HG02981 (cell line): ENCODE results near the gene MMP14.
"Not testable (repeated sequence)": the region's sequence is repeated elsewhere in the genome, so short reads cannot be mapped to it uniquely, and the experiment has no call there.

Experiments
- ATAC-seq: cut with Tn5 transposase; IDR thresholded peaks from one replicate; pipeline ENCODE4 v1.9.1; 2021; ENCODE audit warnings: mild to moderate bottlenecking, moderate library complexity; ENCODE audit not compliant: unreplicated experiment

The MMP14 gene

DNA sequence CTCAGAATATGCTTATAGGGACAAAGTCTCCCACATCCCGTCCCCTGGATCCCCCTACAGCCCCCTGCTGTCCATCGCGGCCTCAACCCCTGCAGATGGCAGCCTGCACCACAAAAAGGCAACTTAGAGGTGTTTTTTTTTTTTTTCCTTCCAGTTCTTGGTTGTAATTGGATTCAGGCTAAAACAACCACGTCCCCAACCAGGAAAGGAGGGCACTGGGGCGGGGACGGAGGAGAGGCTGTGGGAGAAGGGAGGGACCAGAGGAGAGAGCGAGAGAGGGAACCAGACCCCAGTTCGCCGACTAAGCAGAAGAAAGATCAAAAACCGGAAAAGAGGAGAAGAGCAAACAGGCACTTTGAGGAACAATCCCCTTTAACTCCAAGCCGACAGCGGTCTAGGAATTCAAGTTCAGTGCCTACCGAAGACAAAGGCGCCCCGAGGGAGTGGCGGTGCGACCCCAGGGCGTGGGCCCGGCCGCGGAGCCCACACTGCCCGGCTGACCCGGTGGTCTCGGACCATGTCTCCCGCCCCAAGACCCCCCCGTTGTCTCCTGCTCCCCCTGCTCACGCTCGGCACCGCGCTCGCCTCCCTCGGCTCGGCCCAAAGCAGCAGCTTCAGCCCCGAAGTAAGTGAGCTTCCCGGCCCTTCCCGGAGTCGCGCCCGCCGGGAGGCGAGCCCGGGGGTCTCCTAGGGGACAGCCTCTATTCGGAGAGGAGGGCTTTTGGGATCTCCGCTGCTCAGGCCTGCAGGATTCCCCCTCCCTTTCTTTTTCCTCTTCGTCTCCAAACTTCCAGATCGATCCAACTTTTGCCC is at the start of gene MMP14:
Gene MMP14 (plus strand): TSS at position 285 of the 813 bp plus-strand sequence. CDS start 233 bp downstream, at position 518.
- ATAC-seq, result no peak

DNA sequence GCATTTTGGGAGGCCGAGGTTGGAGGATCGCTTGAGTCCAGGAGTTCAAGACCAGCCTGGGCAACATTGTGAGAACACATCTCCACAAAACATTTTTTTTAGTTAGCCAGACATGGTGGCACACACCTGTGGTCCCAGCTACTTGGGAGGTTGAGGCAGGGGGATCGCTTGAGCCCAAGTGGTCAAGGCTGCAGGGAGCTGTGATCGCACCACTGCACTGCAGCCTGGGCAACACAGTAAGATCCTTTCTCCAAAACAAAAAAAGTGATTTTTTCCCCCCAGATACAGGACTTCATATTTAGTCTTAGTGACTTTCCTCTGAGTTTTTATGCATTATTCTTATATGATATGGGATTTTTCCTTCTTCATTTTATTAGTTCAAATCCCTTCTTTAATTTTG is 49.7 kb upstream of the MMP14 start:
- ATAC-seq, result no peak

GRCh38 chr14:22791301-22791700 is 45.1 kb upstream of the MMP14 start:
- ATAC-seq, result no peak

DNA sequence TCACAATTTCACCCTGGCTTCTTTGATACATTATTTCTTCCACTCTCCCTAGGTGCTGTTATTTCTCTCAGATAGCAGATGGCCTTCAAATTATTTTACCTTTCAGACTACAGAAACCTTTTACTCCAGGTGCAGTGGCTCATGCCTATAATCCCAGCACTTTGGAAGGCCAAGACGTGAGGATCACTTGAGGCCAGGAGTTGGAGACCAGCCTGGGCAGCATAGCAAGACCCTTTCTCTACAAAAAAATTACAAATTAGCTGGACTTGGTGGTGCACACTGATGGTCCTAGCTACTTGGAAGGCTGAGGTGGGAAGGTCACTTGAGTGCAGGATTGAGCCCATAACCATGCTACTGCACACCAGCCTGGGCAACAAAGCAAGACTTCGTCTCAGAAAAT is 44.2 kb upstream of the MMP14 start:
- ATAC-seq, result no peak

GRCh38 chr14:22793550-22793949 is 42.8 kb upstream of the MMP14 start:
- ATAC-seq, result not testable (repeated sequence)

DNA sequence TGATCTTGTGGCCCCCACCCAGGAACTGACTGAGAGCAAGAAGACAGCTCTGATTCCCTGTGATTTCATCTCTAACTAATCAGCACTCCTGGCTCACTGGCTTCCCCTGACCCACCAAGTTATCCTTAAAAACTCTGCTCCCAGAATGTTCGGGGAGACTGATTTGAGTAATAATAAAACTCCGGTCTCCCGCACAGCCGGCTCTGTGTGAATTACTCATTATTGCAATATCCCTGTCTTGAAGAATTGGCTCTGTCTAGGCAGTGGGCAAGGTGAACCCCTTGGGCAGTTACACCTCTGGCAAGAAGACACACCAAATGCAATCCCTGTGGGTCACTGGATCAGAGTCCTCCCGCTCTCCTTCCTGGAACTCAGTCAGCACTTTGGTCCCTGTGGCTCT is 42.4 kb upstream of the MMP14 start:
- ATAC-seq, result no peak

- no peak for ATAC-seq
Measured at GRCh38 chr14:22794551-22794951, 41.8 kb upstream of the MMP14 start.

GRCh38 chr14:22796087-22796707 is 40.2 kb upstream of the MMP14 start:
- no peak for ATAC-seq

GRCh38 chr14:22797017-22797917 is 39.1 kb upstream of the MMP14 start:
- no peak for ATAC-seq

DNA sequence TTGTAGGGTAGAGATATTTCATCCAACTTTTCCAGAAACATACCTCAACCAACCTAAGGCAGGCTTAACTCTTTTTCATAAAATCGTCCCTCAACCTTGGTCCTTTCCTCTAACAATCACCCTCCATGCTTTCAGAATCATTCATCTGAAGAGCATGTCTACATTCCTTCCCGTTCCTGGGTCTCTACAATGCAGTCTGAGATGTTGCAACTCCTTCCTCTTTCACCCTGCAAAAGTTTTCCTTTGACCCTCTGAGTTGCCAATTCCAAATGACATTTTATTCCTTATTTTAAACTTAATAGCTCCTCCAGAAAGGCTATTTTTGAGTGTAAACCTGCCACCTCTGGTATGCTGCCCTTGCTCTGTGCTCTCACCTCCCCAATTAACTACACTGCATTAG is 37.9 kb upstream of the MMP14 start:
- no peak for ATAC-seq

GRCh38 chr14:22800346-22800745 is 36.0 kb upstream of the MMP14 start:
- ATAC-seq, result no peak

DNA sequence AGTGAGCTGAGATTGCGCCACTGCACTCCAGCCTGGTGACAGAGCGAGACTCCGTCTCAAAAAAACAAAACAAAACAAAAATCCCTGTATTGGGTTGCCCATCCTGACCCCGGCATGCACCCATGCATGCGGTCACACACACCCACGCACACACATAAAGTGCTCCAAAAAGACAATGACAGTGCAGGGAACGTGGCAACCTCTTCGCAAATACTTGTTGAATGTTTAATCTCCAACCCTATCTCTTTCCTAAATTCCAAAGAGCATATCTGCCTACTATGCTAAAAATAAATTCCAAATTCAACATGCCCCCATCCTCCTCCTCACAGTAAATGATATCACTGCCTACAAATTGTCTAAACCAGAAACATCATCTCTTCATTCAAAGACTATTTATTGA is 34.7 kb upstream of the MMP14 start:
- ATAC-seq, result no peak

DNA sequence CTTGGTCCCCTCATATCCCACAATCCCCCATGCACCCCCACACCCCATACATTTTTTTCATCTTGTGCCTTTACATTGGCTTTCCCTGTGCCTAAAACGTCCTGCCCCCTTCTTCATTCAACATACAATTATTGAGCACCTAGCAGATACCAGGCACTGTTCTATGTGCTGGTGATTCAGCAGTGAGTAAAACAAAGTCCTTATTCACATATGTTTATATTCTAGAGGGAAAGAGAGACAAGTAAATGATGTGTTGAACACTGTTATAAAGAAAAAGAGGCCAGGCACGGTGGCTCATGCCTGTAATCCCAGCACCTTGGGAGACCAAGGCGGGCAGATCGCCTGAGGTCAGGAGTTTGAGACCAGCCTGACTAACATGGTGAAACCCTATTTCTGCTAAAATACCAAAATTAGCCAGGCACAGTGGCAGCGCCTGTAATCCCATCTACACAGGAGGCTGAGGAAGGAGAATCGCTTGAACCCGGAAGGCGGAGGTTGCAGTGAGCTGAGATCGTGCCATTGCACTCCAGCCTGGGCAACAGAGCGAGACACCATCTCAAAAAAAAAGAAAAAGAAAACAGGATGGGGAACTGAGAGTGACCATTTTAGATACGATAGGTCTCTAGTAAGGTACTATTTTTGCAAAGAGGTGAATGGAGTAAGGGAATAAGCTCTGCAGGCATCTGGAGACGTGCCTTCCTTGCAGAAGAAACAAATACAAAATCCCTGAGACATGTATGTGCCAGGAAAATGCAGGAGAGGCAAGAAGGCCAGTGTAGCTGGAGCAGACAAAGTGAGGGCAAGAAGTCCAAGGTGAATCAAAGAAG is 33.3 kb upstream of the MMP14 start:
- peak; percentile 40 for ATAC-seq

DNA sequence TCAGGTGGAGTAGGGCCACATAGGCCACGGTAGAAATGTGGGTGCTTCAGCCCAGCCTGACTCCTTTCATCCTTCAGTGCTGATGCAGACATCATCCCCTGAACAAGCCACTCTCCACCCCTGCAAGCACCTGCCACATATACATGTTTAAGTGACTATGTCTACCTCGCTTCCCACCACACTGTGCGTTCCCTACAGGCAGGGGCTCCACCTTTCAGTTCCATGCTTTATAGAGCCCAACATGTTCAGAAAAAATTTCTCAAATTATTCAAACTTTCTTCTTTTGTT is 32.8 kb upstream of the MMP14 start:
- ATAC-seq, result peak; percentile 35

GRCh38 chr14:22805235-22805634 is 31.1 kb upstream of the MMP14 start:
- ATAC-seq, result not testable (repeated sequence)

- no peak for ATAC-seq
Measured at GRCh38 chr14:22807432-22808087, 28.8 kb upstream of the MMP14 start.

DNA sequence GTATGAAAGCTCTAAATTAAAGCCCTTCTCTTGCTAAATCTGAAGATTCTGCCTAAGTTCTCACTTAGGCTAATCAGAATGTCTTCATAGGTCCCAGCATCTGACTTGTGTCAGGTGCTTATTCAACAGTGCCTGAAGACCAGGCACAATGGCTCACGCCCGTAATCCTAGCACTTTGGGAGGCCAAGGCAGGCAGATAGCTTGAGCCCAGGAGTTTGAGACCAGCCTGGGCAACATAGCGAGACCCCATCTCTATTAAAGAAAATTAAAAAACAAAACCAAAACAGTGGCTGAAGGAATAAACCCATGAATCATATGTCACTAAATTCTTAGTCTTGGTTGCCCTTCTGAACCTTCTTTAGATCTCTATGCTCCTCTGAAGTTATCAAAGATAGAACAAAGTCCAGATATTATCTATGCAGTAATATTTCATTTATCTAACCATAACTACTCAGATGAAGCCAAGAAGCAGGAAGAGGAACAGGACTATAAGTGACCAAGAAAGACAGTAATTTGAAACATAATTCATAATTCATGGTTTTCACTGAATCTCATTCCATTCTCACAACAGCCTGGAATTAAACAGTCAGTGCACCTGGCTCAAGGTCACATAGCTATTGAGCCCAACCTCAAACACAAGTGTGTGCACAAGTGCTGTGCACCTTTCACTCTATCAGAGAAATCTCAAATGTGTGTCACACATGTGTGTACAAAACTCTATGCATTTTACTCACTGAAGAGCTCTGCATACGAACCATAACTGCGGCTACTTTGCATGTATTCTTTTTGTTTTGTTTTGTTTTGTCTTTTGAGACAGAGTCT is 27.8 kb upstream of the MMP14 start:
- no peak for ATAC-seq

DNA sequence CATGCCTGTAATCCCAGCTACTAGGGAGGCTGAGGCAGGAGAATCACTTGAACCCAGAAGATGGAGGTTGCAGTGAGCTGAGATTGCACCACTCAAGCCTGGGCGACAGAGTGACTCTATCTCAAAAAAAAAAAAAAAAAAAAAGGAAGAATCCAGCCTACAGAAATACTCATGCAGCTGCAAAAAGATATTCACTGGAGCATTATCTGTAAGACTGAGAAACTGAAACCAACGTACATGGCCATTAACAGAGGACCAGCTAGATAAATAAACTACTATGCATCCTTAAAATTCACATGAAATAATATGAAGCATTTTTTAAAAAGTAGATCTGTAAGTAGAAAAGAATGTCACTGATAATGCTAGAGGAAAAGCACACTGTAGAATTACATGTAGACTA is 24.7 kb upstream of the MMP14 start:
- no peak for ATAC-seq

DNA sequence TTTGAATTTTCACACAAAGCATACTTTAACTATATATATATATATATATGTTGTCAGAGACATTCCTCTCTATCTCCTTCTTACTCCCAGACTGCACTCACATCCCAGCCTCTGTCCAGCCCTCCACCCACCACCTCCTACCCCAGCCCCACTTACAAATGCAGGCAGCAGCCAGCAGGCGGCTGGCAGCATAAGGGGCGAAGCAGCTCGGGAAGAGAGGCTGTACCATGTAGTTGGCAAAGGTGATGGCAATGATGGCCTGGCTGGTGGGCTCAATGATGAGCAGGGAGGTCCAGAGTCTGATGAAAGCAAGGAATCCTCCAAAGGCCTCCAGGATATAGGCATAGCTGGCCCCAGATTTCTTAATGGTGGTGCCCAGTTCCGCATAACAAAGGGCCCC is 23.6 kb upstream of the MMP14 start:
- no peak for ATAC-seq
